Hepatocyte (in vitro differentiated cells): ENCODE measurements around the gene FDCSP.
"Not testable (repeated sequence)": the region's sequence is repeated elsewhere in the genome, so short reads cannot be mapped to it uniquely, and the experiment has no call there.

ENCODE experiments used
- CTCF ChIP-seq: fragments of 200-600 bp; sonication (generic); IDR thresholded peaks from 2 replicates; pipeline ENCODE4 v1.5.1; 2016; ENCODE audit warnings: antibody characterized with exemption, mild to moderate bottlenecking; ENCODE audit not compliant: poor library complexity
- EZH2 ChIP-seq: fragments of 200-600 bp; sonication (generic); IDR thresholded peaks from 2 replicates; pipeline ENCODE4 v1.6.1; 2016; ENCODE audit warnings: antibody characterized with exemption, mild to moderate bottlenecking, borderline replicate concordance

DNA sequence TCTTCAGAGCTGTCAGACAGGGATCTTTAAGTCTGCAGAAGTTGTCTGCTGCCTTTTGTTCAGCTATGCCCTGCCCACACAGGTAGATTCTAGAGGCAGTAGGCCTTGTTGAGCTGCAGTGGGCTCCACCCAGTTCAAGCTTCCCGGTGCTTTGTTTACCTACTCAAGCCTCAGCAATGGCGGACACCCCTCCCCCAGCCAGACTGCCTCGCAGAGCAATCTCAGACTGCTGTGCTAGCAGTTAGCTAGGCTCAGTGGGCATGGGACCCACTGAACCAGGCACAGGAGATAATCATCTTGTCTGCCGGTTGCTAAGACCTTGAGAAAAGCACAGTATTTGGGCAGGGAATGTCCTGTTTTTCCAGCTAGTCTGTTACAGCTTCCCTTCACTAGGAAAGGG lies 13.2 kb upstream of the FDCSP start:
- not testable (repeated sequence) for TF ChIP-seq EZH2, CTCF
